PC-3 (cell line): Measurements from ENCODE around the gene GPANK1.

Source experiments
- EZH2 ChIP-seq: fragments of 300-600 bp; sonication (generic); IDR thresholded peaks from one replicate; pipeline ENCODE4 v1.6.1; 2017; ENCODE audit warnings: antibody characterized with exemption, mild to moderate bottlenecking, low read length; ENCODE audit not compliant: unreplicated experiment
- EZH2phosphoT487 ChIP-seq: fragments of 300-600 bp; sonication (generic); IDR thresholded peaks from 2 replicates; pipeline ENCODE4 v1.6.1; 2018; ENCODE audit warnings: mild to moderate bottlenecking, antibody characterized with exemption, low read length, borderline replicate concordance
- TF ChIP-seq, protein P1 (sequence below): fragments of 300-600 bp; sonication (generic); conservative IDR thresholded peaks from 2 replicates; pipeline ENCODE4 v1.5.1; 2017; ENCODE audit warnings: antibody characterized with exemption, low read depth, mild to moderate bottlenecking, low read length

DNA sequence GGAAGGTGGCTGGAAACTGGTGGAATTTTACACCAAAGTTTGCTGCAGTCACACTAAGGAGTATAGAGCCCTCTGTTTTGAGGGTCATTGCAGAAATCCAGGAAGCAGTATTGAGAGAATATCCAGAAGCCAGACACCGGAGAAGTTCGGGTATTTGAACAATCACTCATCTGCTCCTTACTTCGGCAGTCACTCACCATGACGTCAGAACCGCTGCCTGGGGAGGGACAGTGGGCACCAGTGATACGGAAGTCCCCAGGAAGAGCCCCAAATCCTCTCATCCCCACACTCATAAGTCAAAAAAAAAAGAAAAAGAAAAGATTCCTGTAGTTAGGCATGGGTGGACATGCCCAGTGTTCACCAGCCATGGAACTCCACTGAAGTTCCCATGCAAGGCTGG is 12.1 kb upstream of the GPANK1 start:
- TF ChIP-seq, protein P1, sequence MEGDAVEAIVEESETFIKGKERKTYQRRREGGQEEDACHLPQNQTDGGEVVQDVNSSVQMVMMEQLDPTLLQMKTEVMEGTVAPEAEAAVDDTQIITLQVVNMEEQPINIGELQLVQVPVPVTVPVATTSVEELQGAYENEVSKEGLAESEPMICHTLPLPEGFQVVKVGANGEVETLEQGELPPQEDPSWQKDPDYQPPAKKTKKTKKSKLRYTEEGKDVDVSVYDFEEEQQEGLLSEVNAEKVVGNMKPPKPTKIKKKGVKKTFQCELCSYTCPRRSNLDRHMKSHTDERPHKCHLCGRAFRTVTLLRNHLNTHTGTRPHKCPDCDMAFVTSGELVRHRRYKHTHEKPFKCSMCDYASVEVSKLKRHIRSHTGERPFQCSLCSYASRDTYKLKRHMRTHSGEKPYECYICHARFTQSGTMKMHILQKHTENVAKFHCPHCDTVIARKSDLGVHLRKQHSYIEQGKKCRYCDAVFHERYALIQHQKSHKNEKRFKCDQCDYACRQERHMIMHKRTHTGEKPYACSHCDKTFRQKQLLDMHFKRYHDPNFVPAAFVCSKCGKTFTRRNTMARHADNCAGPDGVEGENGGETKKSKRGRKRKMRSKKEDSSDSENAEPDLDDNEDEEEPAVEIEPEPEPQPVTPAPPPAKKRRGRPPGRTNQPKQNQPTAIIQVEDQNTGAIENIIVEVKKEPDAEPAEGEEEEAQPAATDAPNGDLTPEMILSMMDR = no peak
- TF ChIP-seq EZH2 (no peak), EZH2phosphoT487 (no peak)
